ENCODE measurements around the gene SLC7A6OS. TPM values are rescaled to one million over a fixed set of nuclear protein-coding genes. Genes with fewer than 3 reads are reported as not detected.
A peak's percentile ranks its signal among the peaks of the same experiment; 100 is the strongest.

SLC7A6OS gene
- total RNA-seq, 1 donor from 2014 or later, result 23.3 TPM

DNA sequence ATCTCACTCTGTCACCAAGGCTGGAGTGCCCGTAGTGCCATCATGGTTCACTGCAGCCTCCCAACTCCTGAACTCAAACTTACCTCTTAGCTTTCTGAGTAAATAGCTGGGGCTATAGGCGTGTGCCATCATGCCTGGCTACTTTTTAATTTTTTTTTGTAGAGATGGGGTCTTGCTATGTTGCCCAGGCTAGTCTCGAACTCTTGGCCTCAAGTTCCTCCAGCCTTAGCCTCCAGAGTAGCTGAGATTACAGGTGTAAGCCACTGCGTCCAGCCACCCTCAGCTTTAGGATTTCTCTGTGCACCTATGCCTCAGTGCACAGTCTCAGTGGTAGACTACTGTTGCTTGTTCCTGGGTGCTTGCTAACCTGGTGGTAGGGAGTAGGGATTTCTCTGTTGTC, 41.0 kb downstream of the SLC7A6OS start:
- H3K27ac Mint-ChIP-seq, result no peak overlapping the region
- H3K4me3 Mint-ChIP-seq, result no peak overlapping the region
- no peaks in the 10 kb centered on the region for H3K9me3 Mint-ChIP-seq
- H3K4me1 Mint-ChIP-seq, result peaks cover 36% of the 10 kb centered on the region
- TF ChIP-seq, protein P1, sequence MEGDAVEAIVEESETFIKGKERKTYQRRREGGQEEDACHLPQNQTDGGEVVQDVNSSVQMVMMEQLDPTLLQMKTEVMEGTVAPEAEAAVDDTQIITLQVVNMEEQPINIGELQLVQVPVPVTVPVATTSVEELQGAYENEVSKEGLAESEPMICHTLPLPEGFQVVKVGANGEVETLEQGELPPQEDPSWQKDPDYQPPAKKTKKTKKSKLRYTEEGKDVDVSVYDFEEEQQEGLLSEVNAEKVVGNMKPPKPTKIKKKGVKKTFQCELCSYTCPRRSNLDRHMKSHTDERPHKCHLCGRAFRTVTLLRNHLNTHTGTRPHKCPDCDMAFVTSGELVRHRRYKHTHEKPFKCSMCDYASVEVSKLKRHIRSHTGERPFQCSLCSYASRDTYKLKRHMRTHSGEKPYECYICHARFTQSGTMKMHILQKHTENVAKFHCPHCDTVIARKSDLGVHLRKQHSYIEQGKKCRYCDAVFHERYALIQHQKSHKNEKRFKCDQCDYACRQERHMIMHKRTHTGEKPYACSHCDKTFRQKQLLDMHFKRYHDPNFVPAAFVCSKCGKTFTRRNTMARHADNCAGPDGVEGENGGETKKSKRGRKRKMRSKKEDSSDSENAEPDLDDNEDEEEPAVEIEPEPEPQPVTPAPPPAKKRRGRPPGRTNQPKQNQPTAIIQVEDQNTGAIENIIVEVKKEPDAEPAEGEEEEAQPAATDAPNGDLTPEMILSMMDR (IDR thresholded peaks at IDR 0.05; ENCODE audit: unreplicated experiment), result no peak
- peaks cover 9% of the 10 kb centered on the region for H3K36me3 Mint-ChIP-seq
- no peak for DNase-seq (ENCODE audit: low spot score in 2 of 2, unreplicated experiment in 2 of 2)
- H3K27me3 Mint-ChIP-seq (ENCODE audit: low read depth), result no peaks in the 10 kb centered on the region

DNA sequence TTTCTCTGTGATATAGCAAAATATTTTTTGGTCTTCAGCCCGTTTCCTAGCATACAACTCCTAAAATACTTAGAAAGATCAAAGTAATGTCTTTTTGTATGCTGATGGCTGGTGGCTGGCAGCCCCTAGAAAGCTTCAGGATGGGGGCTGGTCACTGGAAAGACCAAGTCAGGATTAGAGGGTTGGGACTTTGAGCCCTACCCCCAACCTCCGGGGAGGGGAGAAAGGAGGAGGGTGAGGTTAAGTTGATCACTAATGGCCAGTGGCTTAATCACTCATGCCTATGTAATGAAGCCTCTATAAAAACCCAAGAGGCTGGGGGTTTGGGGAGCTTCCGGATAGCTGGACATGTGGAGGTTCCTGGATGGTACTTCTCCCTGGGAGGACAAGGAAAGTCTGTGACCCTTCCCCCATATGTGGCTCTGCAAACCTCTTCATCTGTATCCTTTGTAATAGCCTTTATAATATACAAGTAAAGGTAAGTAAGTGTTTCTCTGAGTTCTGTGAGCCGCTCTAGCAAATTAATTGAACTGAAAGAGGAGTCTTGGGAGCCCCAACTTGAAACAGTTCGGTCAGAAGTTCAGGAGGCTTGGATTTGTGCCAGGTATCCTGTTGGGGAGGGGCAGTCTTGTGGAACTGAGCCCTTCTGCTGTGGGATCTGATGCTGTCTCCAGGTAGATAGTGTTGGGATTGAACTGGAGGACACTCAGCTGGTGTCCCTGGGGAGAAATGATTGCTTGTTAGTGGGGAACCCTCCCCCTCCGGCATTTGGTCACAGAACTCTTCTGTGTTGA, 42.9 kb downstream of the SLC7A6OS start:
- Mint-ChIP-seq H3K9me3 (no peaks in the 10 kb centered on the region), H3K36me3 (no peaks in the 10 kb centered on the region), H3K27me3 (ENCODE audit: low read depth) (no peaks in the 10 kb centered on the region), H3K27ac (peak overlapping the region; percentile 95), H3K4me1 (peaks cover 43% of the 10 kb centered on the region), H3K4me3 (peak overlapping the region; percentile 58)
- TF ChIP-seq, protein P1 (IDR thresholded peaks at IDR 0.05; ENCODE audit: unreplicated experiment), result no peak
- DNase-seq (ENCODE audit: low spot score in 2 of 2, unreplicated experiment in 2 of 2), result peak in 1 of 2 experiments; percentile 61

DNA sequence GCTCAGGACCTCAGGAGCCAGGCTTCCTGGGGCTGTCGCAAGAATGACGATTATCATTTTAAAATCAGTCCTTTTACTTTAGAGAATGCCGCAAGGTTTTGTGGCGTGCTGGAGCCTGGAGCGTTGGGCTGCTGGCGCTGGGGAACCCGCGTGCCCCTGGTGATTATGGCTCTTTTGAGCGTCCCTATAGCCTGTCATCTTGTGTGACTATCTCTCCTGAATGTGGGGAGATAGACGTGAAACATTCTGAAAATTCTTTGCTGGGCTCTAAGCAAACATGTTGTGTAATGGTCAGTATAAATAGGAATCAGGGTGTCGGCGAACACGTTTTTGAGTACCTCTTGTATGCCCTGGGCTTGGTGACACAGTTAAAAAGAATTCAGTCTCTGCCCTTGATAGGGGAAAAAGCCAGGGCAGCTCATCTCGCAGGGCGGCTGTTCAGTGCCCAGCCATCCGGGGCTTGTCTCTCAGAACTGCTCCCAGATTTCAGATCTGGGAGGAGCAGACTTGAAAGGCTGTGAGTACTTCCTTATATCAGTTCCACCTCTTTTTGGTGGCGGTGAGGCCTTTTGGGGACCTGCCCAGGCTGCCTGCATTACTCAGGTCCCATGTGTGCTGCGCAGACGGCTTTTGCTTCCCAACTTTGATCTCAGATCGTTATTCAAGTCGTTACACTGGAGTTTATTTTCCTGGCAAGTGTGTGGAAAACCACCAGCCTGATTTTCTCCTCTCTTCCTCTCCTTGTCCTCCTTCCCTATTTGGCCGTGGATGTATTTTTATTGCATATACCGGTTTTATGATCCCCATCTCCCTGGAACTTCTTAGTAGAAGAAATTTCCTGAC, 45.4 kb downstream of the SLC7A6OS start:
- peak overlapping the region; percentile 94 for H3K4me3 Mint-ChIP-seq
- DNase-seq (ENCODE audit: low spot score in 2 of 2, unreplicated experiment in 2 of 2), result peak in 1 of 2 experiments; percentile 49
- H3K27ac Mint-ChIP-seq, result peak overlapping the region; percentile 96
- H3K9me3 Mint-ChIP-seq, result no peaks in the 10 kb centered on the region
- H3K4me1 Mint-ChIP-seq, result peaks cover 43% of the 10 kb centered on the region
- H3K27me3 Mint-ChIP-seq (ENCODE audit: low read depth), result no peaks in the 10 kb centered on the region
- TF ChIP-seq, protein P1 (IDR thresholded peaks at IDR 0.05; ENCODE audit: unreplicated experiment), result no peak
- H3K36me3 Mint-ChIP-seq, result no peaks in the 10 kb centered on the region

DNA sequence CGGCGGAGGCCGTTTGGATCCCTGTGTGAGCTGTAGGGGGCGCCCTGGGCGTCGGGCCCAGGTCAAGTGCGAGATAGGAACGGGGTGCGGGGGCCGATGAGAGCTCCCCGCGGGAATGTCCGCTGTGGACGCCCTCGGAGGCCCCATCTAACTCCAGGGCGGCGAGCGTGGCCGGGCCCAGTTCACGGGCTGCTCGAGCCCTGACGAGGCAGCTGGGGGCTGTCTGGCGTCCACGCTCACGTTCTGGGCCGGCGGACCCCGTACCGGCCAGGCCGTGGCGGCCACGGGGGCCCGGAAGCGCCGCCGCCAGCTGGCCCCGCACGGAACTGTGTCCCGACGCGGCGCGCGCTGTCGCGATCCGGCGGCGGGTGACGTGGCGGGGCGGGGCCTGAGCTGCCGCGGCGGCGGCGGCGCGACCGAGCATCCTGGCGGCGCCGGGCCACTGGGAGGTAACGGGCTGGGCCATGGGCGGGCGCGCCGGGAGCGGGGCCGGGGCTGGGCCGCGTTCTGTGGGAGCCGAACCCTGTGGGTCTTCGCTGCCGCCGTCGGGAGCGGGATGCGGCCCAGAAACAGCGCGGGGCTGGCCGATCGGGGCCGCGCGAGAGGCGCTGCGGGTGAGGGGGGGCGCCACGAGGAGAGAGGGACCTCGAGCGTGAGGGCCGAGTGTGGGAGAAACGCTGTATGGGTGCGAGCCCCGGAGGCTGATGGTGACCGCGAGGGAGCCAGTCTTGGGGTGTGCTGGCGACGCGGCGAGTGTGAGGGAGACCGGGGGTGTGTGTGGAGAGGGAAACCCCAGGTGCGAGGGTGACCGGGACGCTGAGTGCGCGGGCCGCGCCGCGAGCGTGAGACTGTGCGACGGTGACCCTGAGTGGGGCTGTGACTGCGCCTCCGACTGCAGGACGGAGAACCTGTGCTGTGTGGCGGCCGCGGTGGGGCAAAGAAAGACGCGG, 46.3 kb downstream of the SLC7A6OS start, which contains the start of gene SLC7A6:
Gene SLC7A6, plus strand, starts transcription at position 399 of the 950 bp plus-strand sequence. CDS start 10,201 bp downstream, outside the sequence.
- peak; percentile 71 to 85 for DNase-seq (ENCODE audit: low spot score in 2 of 2, unreplicated experiment in 2 of 2)
- H3K27me3 Mint-ChIP-seq (ENCODE audit: low read depth), result no peaks in the 10 kb centered on the region
- H3K4me1 Mint-ChIP-seq, result peaks cover 42% of the 10 kb centered on the region
- peak within 1 kb of the TSS; percentile 94 for H3K4me3 Mint-ChIP-seq
- peak within 1 kb of the TSS; percentile 99 for H3K27ac Mint-ChIP-seq
- TF ChIP-seq, protein P1 (IDR thresholded peaks at IDR 0.05; ENCODE audit: unreplicated experiment), result peak; percentile 72
- H3K36me3 Mint-ChIP-seq, result peaks cover 2% of the 10 kb centered on the region
- no peaks in the 10 kb centered on the region for H3K9me3 Mint-ChIP-seq

Measured in mesothelial cell of epicardium (in vitro differentiated cells).